SK-MEL-5 (cell line): ENCODE measurements around the gene PRPF4. TPM values are rescaled to one million over a fixed set of nuclear protein-coding genes. Genes with fewer than 3 reads are reported as not detected.

Experiments used
- DNase-seq: peaks from one replicate; pipeline ENCODE4 v3.0.0-alpha.2; 2016; ENCODE audit warnings: low read depth, low spot score
- in situ Hi-C: cut with HindIII; loops from 2 replicates; pipeline ENCODE4 v1.10.0; 2016; ENCODE audit warnings: low sequenced_read_pairs, high pct_unique_total_duplicates, low pct_unique_long_range_greater_than_20kb
- total RNA-seq: library from RNA; depleted of rRNA; stranded (reverse); fragments of >200 nt; shearing (Covaris generic); gene quantifications from 2 replicates; pipeline ENCODE4 v1.2.3, GENCODE V29; 2014

The PRPF4 gene
- total RNA-seq, 1 experiment from 2014 or later, result 59.0 TPM

- in situ Hi-C loops, result no loop called here
- no peak for DNase-seq
Measured at GRCh38 chr9:113301548-113301947, 26.1 kb downstream of the PRPF4 start.

- in situ Hi-C loops, result no loop called here
- no peak for DNase-seq
Measured at GRCh38 chr9:113302792-113303418, 27.4 kb downstream of the PRPF4 start, which contains the start of gene RNF183. Gene RNF183, minus strand, starts transcription at chr9:113303376. Its CDS starts 5,192 bp downstream, at chr9:113298184.

DNA sequence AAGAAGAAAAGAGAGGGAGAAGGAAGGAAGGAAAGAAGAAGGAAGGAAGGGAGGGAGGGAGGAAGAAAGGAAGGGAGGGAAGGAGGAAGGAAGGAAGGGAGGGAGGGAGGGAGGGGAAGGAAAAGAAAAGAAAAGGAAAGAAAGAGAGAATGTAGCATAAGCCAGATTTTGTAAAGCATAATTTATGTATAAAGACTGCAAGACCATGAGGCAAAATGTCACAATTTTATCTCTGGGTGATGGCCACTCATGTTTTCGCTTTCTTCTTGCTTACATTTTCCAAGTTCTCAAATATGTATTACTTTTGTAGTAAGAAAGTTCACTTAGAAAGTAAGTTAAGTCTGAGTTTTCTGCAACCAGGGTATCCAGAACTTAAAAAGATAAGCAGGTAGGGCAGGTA is 31.1 kb downstream of the PRPF4 start:
- no peak for DNase-seq
- in situ Hi-C loops, result no loop called here

DNA sequence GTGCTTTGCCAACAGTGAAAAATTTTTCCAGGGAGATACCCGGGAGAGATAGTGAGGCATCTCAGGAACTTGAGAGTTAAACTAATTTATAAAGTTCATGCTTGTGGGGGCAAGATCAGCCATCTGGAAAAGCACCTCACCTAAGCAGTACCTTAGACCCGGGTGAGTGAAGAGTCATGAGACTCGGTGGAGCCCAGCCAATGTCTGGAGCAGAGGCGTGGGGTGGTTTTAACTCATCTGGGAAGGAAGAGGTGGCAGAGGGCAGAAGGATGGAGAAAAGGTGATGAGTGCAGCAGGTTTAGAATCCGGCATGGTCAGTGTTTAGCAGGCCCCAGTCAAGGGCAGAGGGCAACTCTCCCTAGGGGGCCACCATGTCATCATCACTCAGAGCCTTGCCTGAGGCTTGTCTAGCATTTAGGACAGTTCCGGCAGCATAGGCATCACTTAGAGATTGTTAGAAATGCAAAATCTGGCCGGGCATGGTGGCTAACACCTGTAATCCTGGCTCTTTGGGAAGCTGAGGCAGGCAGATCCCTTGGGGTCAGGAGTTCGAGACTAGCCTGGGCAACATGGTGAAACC is 32.0 kb downstream of the PRPF4 start:
- no peak for DNase-seq
- in situ Hi-C loops, result no loop called here

DNA sequence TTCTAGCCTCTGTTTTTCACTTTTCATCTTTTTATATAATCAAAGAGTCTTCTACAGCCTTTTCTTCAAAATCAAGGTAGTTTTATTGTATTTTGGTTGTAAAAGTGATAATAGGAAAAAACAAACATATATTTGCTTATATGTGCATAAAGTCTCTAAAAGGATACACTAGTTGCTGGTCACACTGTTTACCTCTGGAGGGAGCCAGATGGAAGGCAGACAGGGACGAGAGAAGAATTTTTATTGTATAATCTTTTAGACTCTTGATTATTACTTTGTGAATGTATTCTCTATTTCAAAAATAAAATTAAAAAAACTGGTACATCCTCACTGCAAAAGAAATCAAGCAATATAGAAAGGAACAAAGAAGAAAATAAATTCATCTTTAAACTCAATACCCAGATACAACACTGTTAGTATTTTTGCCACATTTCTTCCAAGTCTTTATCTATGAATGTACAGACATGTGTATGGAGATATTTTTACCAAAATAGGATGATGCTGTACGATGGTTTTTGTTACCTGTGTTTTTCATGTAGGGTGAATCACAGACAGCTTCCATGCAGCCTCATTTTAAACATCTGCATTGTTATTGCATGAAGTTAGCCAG is 33.9 kb downstream of the PRPF4 start:
- peak; percentile 77 for DNase-seq
- in situ Hi-C loops, result no loop called here

DNA sequence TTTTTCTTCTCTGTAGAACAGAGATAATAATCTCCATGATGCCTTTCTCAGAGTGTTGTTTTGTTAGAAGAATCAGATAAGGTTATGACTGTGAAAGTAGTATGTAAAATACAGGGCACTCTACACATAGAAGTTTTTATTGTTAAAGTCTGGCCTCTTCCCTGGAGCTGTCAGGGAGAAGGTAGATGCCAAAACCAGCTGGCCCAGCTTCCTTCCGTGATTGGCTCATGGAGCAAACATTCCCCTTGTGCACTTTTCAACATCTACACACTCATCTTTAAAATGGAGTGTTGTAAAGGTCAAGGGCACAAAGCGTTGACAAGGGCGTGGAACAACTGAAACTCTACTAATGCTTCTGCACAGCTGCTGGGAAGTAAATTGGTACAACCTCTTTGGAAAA is 35.1 kb downstream of the PRPF4 start:
- in situ Hi-C loops, result no loop called here
- DNase-seq, result no peak

DNA sequence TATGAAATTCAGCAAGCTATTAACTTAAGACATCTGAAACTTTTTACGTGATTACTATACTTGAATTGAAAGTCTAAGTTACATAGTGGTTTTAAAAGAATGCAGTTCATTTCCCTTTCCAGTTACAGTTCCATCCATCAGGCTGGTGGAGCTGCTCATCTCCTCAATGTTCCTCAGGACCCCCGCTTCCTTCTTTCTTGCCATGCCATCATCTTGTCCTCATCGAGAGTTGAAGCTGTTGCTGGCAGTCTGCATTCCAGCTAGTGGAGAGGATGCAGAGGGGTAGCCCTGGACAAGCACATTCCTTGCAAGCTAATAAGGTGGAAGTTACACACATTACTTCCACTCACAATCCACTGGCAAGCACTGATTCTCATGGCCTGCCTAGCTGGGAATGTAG is 36.5 kb downstream of the PRPF4 start:
- DNase-seq, result no peak
- in situ Hi-C loops, result no loop called here

DNA sequence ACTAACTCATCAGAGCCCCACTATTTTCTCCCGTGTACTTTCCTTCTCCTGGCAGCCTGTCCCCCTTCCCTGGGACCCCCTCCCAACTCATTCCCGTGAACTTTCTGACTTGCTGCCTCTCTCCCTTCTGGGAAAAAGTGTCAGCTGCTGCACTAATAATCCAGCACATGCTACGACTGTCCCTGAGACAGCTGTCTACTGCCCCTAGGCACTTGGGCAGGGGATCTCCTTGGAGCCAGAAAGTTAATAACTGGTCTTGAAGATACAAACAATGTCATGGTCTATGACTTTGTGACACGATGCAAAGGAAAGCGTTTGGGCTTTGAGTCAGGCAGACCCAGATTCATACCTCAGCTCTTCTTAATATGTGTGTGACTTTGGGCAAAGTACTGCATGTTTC is 37.8 kb downstream of the PRPF4 start:
- in situ Hi-C loops, result no loop called here
- no peak for DNase-seq

DNA sequence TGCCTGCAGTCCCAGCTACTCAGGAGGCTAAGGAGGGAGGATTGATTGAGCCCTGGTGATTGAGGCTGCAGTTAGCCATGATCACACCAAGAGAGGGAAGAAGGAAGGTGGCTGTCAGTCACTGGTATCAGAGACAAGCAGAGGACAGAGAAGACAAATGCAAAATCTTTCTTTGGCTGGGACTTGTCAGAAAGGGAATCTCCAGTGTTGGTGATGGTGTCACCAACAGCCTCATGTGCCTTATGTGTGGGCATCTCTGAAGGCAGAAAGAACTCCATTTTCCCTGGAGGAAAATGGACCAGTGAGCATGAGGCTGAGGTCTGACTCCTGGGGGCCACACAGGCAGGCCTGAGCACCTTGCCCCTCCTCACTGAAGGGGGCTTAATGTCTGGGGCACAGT is 39.8 kb downstream of the PRPF4 start:
- DNase-seq, result no peak
- in situ Hi-C loops, result no loop called here

GRCh38 chr9:113316030-113316429 is 40.6 kb downstream of the PRPF4 start:
- in situ Hi-C loops, result no loop called here
- DNase-seq, result no peak

- in situ Hi-C loops, result no loop called here
- no peak for DNase-seq
Measured at GRCh38 chr9:113317777-113318176, 42.3 kb downstream of the PRPF4 start.

GRCh38 chr9:113319054-113319453 is 43.6 kb downstream of the PRPF4 start:
- in situ Hi-C loops, result no loop called here
- no peak for DNase-seq

GRCh38 chr9:113320051-113320450 is 44.6 kb downstream of the PRPF4 start:
- no peak for DNase-seq
- in situ Hi-C loops, result no loop called here

DNA sequence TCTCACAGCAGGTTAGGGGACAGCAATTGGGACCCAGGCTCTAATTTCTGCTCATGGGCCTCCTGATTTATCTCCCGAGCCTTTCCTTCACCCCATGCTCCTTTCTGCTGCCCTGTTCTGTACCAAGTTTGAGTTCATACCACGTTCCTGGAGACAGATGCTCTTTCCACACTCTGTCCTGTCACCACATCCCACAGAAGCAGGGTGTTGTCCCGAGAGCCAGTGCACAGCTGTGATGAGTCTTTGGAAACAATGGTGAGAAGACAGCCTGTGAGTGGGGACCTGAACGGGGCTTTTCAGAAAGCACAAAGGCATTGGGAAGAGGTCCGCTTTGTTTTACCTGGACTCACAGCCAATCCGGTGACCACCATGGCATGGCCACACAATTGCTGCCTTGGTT is 47.2 kb downstream of the PRPF4 start:
- in situ Hi-C loops, result no loop called here
- DNase-seq, result no peak

GRCh38 chr9:113326230-113326629 is 50.8 kb downstream of the PRPF4 start:
- no peak for DNase-seq
- in situ Hi-C loops, result no loop called here

DNA sequence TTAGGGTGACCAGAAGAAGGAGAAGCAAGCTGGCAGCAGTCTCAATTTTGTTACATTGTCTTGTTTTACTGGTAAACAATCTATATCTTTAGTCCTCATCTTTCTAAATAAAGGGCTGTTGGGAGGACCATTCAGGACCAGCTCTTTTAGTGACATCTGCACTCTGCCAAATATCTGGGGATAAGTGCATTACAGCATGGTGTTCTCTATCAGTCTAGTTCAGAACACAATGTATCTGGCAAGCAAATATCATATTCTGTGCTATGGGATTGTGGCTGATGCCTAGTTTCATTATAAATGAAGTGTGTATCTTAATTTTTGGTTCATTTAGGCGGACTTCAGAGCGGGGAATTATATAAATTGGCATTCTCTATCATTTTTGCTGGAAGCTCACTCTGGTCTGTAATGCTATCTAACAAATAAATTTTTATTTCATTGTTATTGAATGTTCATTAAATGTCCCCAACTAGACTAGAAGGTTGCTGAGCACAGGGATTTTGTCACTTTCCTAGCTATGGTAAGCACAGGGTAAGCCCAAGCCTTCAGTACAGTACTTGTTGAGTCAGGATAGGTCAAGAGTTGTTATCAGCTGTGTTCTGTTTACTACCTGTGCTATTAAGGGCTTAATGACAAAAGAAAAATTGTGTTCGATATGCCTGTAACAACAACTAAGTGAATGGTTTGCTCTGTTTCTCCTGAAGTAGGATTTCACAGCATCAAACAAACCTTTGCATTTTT is 52.8 kb downstream of the PRPF4 start:
- no peak for DNase-seq

GRCh38 chr9:113331780-113332179 is 56.3 kb downstream of the PRPF4 start:
- in situ Hi-C loops, result no loop called here
- DNase-seq, result no peak

More for the DNA sequence above, 52.8 kb downstream of the PRPF4 start:
- in situ Hi-C loops, result no loop called here

DNA sequence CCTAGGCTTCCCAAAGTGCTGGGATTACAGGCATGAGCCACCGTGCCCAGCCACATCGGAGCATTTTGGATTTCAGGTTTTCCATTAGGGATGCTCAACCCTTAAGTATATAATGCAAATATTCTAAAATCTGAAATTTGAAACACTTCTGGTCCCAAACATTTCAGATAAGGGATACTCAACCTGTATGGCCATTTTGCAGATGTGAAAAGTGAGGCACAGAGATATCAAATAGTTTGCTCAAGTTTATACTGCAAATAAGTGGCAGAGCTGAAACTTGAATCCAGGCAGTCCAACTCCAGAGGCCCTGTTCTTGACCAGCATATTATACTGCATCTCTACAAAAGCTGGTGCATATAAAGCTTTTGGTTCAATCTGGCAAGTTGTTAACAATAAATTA is 62.3 kb downstream of the PRPF4 start:
- DNase-seq, result no peak
- in situ Hi-C loops, result no loop called here
